ENCODE results near the gene CLDN5.

The CLDN5 gene

DNA sequence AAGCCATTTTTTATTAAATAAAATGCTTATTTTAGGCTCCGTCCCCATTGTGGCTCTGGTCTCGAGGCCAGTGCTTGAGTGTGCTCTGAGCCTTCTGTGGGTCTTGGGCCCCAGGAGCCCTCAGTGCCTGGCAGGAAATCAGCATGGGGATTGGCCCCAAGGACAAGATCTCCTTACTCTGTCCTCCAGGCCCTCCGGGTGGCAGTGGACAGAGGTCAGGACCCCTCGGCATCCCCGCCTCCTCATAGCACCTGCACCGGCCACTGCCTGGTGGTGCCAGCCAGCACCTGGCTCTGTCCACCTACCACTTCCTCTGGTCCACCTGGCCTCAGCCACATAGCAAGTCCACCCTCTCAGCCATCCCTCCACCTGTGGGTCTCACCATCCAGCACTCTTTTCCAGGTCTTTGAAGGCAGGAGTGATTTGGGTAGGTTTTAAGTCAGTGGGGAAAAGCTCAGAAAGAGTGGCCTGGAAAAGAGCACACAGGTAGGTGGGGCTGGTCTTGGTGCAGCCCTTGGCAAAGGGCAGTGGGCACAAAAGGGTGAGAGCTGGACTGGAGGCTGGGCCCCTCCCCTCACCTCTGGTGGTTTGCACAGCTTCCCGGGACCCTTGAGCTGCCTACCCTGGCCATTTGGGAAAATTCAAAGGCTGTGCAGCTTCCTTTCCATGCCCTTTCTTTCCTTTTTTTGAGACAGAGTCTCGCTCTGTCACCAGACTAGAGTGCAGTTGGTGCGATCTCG is 3.5 kb downstream of the CLDN5 start:
- no peak for DNase-seq

DNA sequence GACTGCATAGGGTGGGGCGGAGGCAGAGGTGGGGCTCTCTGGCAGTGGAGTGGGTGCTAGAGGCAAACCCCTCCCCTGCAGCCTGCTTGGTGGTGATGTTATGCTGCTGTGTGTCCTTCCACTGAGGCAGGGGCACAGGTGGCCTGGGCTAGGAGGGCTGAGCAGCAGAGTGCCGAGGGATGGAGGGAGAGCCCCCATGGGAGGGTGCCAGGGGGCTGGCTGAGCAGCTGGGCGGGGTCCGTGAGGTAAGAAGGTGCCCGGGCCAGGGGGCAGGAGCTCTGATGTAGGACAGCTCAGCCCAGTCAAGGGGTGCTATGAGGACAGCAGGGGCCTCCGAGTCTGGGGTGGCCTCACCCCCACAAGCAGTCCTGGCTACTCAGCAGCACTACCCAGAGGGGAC is 4.2 kb downstream of the CLDN5 start:
- DNase-seq, result no peak

DNA sequence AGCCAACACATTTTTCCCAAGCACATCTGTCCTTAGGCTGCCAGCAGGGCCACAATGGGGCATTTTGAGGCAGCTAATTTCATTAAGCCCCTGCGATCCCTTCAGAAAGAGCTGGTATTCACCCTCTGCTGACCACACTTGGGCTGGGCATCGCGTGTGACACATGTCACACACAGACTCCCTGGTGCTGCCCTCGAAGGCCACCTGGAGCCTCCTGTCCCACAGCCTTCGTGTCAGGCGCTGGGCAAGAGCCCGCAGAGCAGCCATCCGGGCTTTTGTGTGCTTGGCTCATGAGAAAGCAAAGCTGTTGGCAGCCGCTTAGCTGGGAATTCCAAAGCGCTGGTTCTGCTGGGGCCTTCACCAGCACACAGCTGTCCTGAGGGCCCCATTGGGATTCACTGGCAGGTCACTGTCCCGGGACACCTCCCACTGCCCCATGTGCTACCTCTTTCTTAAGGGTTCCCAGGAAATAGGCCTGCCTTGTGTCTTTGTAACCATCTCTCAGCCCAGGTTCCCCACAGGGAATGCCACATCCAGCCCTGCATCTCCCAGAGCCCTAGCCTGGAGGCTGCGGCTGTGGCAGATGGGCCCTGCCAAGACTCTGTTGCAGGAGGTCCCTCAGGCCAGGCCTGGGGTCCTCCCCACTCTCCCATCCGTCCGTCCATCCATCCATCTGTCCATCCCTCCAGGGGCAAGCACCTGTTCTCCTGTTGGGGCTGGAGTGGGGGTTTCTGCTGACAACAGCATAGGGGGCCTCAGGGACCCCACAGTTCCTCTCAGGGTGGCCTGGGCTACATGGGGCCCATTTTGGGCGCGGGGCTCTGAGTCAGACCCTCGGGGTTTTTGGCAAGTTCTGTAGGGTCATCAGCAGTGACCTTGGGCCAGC is 4.9 kb downstream of the CLDN5 start:
- no peak for DNase-seq

DNA sequence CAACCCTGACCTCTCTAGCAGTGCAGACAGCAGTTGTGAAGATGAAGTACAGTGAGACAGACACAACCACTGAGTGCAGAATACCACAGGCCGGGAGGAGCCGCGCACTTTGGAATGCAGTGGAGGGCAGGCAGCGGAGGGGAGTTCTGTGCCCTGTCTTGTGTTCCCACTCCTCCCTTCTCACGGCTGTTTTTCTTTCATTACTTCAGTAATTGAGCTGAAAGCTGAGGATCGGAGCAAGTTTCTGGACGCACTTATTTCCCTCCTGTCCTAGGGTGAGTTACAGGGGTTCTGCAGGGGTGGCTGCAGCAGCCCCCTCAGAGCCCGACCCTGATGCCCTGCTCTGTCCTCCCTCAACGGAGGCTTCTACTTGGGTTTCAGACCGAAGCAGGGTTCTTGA is 5.6 kb downstream of the CLDN5 start:
- DNase-seq, result no peak

DNA sequence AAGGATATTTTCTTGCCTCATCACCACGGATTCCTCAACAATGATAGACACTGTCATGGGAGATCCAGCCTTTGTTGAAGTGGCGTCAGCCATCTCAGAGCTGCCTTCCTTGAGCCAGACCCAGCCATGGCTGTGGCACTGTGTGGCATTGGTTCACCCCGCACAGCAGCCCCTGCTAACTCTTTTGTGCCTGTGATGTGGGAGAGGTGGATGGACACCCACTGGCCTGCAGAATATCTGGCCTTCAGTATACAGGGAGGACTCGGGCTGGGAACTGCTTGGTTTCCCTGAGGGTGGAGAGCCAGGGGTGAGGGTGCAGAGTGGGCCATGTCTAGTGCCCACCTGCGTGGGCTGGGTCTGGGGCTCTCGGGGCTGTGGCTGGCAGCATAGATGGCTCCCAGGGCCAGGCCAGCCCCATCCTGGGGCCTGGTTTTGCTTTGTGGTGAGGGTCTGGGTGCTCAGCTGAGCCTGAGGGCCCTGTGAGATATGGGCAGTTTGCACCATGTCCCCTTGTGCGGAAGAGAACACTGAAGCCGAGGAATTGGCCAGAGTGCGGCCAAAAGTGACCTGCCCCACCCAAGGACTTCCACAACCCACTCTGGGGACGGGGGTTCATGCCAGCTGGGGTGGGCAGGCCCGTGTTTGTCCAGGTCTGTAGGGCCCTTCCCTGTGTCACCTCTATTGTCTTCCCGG is 6.1 kb downstream of the CLDN5 start:
- no peak for DNase-seq

DNA sequence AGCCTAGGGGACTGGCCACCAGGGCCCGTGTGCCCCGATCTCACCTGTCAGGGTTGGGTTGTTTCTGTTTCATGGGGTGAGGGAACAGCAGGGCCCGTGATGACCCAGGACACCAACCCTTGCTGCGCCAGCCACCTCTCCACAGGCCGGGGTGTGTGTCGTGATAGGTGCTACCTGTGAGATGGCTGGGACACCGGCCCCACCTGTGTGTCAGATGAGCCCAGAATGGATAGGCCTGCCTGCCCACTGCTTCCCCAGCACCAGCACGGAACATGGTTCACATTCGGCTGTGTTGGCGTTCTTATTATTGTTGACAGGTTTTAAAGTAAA is 7.1 kb downstream of the CLDN5 start:
- no peak for DNase-seq

DNA sequence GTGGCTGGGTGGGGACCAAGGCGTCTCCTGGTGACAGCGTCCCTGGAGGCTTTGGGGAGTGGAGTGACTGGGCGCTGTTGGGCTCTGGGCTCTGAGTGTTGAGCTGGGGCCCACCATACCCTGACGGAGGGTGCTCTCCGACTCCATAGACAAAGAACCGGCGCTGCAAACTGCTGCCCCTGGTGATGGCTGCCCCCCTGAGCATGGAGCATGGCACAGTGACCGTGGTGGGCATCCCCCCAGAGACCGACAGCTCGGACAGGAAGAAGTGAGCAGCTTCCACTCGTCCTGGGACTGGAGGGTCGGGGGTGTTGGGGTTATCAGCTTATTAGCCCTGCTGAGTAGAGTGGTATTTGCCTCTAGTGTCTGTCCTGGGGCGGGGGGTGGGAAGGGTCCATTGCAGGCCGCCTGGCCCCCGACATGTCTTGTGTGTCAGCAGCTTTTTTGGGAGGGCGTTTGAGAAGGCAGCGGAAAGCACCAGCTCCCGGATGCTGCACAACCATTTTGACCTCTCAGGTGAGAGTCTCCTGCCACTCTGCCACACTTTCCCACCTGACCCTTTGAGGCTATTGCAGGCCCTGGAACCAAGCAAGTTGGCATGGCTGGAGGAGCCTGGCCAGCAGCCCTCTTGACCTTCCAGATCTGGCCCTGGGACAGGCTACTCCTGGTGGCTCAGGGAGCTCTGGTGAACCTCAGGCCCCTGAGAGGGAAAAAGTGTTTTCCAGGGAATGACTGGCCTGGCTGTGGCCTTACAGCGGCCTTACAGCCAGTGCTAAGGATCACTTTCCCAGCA is 7.6 kb downstream of the CLDN5 start:
- no peak for DNase-seq

DNA sequence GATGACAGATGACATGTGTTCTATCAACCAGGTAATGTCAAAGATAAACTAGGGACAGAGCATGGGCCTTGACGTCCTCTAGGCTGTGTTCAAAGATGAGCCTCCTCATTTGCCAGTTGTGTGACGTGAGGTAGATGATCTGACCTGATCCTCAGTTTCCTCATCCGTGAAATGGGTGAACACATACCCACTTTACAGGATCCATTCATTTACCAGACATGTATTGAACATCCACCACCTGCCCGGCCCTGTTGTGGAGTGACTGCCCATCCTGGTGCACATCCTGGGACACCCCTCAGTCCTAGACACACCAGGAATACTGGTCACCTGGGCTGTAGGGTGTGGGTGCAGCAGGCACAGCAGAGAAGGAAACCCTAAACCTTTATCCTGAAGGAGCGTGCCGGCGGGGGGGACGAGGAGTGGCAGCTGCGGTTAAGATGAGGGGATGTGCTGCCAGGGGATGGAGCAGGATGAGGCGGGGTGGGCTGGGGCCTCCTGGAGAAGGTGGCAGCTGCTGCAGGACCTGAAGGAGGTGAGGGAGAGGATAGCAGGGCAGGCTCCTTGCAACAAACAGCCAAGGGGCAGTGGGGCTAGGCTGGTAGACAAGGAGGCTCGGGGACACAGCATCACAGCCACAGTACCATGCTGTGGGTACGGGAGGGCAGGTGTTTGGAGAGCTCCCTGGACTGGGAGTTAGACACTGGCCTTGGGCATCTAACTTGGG is 8.4 kb downstream of the CLDN5 start:
- DNase-seq, result no peak

DNA sequence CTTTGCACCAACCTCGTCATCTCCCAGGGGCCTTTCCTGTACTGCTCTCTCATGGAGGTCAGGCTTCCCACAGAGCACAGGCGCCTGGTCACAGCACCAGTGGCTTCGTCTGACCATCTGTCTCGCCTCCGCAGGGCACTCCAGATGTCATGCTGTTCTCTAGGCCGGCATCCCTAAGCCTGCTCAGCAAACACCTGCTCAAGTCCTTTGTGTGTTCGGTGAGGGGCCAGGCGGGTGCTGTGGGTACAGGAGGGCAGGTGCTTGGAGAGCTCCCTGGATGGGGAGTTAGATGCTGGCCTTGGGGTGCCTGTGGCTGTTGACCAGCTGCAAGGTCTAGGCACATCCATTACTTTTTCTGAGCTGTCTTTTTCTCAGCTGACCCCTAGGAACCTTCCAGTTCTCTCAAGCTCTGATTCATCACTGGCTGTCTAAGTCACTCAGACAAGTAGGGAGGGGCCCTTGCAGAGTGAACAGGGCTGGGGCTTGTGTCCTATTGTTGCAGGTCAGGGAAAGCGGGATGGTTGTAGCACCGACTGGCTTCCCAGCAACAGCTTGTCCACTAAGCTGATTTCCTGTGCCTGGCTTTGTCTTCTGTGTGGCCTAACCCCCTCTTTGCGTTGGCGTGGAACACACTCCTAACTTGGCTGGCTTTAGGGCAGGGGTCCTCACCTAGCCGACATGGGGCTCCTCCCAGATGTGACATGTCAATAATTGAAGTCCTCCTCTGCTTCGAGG is 9.2 kb downstream of the CLDN5 start:
- no peak for DNase-seq

DNA sequence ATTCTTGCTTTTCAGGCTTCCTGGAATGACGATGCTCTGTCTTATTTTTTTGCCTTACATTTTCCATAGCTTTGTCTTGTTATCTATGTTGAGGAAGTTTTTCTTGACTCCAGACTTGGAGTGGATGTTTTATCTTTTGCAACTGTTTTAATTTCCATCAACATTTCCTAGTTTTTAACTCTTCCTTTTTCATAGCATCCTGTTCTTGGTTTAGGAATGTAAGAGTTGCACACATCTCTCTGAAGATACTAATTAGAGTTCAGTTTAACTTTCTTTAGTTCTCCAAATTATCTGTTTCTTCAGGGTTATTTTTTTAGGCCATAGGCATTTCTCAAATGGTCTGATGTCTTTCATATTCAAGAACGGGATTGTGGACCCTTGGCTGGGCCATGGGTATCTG is 10.4 kb downstream of the CLDN5 start:
- no peak for DNase-seq

DNA sequence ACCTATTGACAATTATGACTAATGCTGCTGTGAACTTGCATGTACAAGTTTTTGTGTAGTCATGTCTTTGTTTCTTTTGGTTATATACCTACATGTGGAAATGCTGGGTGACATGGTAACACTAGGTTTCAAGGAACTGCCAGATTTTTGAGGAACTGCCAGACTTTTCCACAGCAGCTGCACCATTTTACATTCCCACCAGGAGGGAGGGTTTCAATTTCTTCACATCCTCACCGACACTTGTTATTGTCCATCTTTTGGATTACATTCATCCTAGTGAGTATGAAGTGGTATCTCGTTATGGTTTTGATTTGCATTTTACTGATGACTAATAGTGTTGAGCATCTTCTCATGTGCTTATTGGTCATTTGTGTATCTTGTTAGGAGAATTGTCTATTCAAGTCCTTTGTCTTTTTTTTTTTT is 13.3 kb downstream of the CLDN5 start:
- no peak for DNase-seq

DNA sequence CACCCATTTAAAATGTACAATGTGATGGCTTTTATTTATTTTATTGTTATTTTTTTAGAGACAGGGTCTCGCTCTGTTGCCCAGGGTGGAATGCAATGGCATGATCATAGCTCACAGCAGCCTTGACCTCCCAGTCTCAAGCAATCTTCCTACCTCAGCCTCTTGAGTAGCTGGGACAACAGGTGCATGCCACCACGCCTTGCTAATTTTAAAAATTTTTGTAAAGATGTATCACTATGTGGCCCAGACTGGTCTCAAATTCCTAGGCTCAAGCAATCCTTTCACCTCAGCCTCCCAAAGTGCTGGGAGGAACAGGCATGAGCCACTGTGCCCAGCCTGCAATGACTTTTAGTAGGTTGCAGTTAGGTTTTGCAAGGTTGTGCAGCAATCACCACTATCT is 14.3 kb downstream of the CLDN5 start:
- DNase-seq, result no peak

DNA sequence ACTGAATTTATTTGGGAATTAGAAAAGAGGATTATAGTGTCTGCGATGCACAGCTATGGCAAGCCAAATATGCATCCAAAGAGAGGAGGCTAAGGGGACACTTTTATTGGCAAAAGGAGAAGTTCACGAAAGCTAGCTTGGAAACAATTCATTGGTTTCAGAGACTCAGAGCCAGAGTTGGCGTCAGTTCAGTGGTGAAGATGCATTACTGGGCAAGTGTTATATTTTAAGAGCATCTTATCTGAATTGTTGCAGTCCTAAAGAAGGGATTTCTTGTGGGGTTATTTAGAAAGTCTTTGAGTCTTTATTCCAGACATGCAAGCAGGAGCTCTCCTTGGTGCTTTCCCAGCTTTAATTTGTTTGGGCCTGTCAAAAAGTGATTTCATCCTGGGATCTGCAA is 15.0 kb downstream of the CLDN5 start:
- no peak for DNase-seq

DNA sequence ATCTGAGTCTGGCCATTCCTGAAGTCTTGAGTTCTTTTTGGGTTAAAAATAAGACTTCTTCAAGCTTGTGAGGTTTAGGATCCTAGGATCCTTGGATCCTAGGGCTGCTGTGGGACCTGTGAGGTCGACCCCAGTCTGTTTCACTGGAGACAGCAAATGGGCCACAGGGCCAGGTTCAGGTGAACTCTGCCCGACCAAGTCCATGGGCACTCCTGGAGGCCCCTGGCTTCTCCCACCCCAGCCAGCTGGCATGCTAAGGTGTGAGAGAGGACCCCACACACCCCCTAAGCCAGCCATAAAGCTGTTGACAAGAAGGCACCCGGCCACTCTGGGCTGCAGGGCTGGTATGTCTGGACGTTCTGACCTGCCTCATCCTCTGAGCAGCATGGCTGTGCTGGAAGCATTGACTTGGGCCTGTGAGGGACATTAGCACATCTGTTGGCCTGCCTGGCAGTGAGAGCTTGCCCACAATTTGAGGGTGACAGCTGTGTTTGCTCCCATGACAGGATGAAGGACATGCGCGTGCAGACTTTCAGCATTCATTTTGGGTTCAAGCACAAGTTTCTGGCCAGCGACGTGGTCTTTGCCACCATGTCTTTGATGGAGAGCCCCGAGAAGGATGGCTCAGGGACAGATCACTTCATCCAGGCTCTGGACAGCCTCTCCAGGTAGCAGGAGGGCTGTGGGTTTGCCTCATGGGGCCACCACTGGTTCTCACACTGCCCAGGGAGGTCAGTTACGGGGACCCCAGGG is 16.0 kb downstream of the CLDN5 start:
- no peak for DNase-seq

DNA sequence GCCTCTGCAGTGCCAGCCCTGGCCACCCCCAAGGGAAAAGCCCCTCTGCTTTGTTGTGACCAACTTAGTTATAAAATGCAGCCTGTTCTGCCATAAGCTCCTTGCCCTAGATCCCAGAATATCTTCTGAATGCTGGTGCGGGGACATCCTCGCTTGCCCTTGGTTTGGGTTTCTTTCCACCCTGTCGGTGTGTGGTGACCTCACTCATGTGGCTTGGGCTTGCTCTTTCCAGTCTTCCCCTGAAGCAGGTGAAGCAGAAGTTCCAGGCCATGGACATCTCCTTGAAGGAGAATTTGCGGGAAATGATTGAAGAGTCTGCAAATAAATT is 16.7 kb downstream of the CLDN5 start:
- no peak for DNase-seq

DNA sequence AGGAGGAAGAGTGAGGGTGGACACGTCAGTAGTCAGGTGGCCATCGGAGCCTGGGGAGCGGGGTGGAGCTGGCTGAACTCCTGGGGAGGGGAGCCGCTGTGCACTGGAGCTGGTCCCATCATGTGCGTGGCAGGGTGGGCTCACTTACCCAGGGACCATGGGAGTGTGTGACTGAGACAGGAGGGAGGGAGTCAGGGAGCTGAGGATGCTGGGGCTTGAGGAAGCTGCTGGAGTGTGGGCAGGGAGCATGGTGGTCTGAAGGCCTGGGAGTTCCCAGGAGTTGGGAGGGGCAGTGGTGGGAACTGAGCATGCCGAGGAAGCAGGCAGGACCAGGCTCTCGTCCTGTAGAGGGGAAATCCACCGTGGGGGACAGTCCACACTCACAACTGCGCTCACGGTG is 18.0 kb downstream of the CLDN5 start:
- DNase-seq, result no peak

DNA sequence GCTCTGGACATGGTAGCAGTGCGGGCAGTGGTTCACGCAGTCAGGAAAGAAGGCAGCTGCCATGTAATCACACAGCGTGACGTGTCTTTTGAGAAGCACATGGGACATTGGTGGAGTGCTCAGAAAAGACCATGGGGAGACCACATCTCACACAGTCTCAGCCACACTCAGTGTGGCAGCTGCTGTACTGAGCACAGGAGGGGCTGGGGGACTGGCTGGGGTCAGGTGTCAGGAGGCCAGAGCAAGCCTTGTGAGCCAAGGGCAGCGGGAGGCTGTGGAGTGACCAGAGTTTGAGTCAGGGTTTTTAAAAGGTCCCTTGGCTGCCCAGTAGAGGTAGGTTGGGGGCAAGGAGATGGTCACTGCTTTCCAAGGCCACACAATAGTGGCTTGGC is 18.5 kb downstream of the CLDN5 start:
- DNase-seq, result no peak

DNA sequence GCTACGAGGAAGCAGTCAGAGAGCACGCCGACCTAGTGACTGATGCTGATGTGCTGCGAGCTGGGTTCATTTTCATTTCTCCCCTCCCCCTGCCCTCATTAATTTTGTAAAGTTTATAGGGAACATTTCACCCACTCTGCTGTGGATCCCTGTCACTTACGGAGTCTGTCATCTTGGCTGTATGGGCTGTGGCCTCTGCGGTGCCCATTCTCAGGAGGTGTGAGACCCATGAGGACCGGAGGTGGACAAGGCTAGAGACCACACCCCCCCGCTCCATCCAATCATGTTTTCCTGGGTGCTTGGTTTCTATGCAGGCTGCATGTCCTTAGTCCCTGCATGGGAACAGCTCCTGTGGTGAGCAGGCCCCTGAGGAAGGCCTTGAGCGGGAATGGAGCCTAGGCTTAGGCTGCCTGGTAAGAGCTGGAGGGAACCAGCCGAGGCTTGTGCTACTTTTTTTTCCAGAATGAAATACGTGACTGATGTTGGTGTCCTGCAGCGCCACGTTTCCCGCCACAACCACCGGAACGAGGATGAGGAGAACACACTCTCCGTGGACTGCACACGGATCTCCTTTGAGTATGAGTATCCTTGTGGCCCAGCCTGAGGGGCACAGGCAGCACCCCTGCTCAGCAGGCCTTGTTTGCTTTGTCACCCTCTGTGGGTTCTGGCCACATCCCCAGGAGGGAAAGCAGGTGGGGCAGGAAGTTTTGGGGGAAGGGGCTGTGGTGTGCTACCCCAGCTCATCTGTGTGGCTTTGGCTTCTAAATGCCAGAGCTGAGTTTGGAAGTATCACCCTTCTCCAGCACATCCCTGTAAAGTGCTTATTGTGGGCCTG is 19.1 kb downstream of the CLDN5 start:
- no peak for DNase-seq

DNA sequence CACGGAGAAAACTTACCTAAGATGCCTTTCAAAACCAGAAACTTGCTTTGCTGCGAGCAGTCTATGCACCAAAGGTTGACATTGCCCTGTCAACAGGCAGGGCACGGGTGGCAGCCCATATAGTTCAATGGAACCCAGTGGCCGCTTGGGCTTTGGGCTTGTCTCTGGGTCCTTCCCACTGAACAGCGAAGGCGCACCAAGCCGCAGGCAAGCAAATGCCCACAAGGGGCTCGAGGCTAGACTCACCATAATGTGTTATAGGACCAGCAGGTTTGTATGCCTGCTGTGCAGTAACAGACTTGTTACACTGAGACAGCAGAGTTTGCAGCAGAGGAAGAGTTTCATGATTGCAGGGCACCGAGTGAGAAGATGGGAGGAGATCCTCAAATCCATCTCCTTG is 20.3 kb downstream of the CLDN5 start:
- no peak for DNase-seq

DNA sequence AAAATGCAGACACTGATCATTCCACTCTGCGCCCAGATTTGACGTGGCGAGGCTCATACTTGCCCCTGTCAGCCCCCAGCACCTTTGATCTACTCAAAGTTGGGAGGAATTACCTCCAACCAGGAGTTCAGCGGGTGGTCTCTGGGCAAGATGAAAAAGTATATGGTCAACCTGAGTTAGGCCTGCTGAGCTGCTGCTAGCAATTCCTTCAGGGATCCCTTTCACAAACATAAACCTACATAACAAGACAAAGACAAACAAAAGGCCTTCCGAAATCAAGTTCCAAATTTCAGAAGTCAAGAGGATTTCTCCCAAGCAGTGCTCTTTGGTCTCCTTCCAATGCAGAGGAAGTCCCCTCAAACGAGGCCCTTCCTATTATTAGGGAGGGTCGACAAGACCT is 20.8 kb downstream of the CLDN5 start:
- DNase-seq, result no peak
